Fibroblast of pulmonary artery (primary cell): ENCODE results near the gene CDR2.

Experiments used
- DNase-seq: peaks from one replicate; pipeline ENCODE4 v3.0.0-alpha.2; 2010; ENCODE audit warnings: low read depth
- H3K4me3 ChIP-seq: replicated peaks from 2 replicates; pipeline ENCODE4 v1.5.1; 2011; ENCODE audit warnings: low read depth, mild to moderate bottlenecking, control low read depth, low read length, moderate library complexity
- CTCF ChIP-seq: IDR thresholded peaks from 2 replicates; pipeline ENCODE4 v1.5.1; 2011; ENCODE audit warnings: mild to moderate bottlenecking, control low read depth, low read length, inconsistent platforms; ENCODE audit errors: missing control alignments

CDR2 gene

DNA sequence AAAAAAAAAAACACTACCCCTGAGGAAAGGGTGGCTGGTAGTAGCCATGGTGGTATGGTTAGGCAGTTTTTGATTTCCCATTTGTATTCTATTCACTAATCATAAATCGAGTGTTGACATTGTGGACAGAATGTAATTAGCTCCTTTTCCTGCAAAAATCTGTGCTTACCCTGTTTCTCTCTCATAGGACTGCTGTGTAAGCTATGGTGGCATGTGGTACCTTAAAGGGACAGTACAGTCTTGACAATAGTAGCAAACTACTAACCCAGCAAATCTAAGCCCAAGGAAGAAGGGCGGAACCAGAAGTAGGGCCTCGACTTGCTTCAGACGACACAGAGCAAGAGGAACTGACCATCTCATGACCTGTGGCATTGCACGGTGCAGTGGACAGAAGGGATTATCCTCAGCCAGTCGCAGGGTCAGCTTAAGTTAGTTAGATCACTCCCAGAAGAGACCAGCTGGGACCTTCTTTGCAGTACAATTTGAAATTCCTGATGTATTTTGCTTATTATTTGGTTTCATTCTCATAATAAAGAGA lies 40.9 kb downstream of the CDR2 start:
- DNase-seq: no peak
- no peak overlapping the region for H3K4me3 ChIP-seq
- TF ChIP-seq CTCF: no peak

- DNase-seq: no peak
- no peak for TF ChIP-seq CTCF
- no peak overlapping the region for H3K4me3 ChIP-seq
These were observed 44.1 kb downstream of the CDR2 start for GRCh38 chr16:22330326-22330725.

- no peak for DNase-seq
- H3K4me3 ChIP-seq: no peak overlapping the region
- no peak for TF ChIP-seq CTCF
These were observed 45.2 kb downstream of the CDR2 start for GRCh38 chr16:22329199-22329695.

DNA sequence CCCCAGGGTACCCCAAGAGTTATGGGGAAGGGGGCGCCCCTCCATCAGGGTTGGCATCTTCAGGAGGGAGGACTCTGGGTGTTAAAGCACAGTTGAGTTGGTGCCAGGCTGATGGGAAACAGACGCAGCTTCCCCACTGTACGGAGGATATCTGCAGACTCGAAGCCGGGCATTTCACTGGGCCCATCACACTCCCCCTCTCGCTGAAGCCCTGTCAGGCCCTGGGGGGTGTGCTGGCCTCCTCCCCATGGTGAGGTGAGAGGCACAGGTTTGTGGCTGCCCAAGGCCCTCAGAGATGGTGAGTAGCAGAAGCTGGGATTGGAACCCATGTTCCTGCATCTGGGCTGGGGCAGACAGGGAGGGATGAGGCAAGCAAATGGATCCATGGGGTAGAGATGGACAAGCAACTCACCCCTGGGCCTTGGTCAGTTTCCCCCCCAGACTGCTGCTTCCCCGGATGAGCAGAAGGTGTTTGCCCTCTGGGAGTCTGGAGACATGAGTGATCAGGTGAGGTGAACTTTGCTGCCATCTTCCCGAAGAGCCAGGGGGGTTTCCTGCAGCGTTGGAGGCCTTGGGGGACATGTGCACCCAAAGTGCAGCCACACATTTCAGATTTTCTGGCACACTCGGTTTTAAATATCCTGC lies 46.2 kb downstream of the CDR2 start:
- H3K4me3 ChIP-seq: no peak overlapping the region
- no peak for DNase-seq
- TF ChIP-seq CTCF: no peak

DNA sequence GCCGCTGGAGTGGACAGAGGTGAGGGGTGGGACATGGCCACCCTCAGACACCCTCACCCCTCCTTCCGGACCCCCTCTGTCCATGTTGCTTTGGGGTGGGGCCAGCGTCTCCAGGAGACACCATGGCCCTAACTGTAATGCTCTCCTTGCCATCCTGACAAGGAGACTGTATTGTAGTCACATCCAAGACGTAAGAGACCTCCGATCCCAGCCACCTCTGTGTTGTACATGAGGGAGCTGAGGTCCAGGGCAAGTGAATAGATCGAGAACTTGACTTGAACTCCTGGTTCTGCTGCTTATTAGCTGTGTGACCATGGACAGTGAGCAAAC lies 47.0 kb downstream of the CDR2 start:
- TF ChIP-seq CTCF: no peak
- DNase-seq: no peak
- no peak overlapping the region for H3K4me3 ChIP-seq

DNA sequence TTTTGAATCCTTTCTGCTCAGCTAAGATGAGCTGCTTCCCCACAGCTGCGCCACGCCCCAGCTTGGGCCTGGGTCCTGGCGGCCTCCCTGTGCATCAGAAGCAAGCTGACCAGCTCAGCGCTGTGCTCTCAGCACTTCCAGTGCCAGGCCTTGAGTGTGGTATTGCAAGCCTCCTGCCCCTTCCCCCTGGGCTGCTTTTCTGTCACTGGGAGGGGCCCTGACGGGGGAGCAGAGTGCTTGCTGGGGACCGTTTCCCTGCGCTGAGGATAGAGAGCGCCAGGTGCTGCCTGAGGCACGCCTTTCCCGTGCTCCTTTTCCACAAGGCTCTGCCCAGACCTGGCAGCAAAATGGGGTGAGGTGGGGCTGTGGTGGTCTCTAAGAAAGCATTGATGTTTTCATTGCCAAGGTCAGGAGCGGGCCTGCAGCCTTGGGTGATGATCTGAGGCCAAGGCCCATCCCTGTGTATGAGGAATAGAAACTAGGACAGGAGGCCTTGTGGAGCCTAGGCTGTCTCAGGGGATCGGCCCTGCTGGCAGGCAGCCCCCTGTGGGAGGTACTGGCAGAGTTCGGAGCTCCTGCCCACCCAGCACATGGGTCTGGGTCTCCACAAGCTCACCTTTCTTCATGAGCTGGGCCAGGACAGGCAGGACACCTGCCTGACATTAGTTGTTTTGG lies 47.5 kb downstream of the CDR2 start:
- H3K4me3 ChIP-seq: no peak overlapping the region
- DNase-seq: no peak
- TF ChIP-seq CTCF: no peak

GRCh38 chr16:22326369-22326652 lies 48.1 kb downstream of the CDR2 start:
- no peak overlapping the region for H3K4me3 ChIP-seq
- no peak for DNase-seq
- no peak for TF ChIP-seq CTCF
